Mucosa of gallbladder (tissue), 1 donor: ENCODE measurements around the gene SORL1-AS1. TPM values are rescaled to one million over a fixed set of nuclear protein-coding genes. Genes with fewer than 3 reads are reported as not detected.

Source experiments
- DNase-seq: peaks from one replicate; pipeline ENCODE4 v3.0.0-alpha.2; 2020; ENCODE audit warnings: low spot score
- total RNA-seq: library from RNA; stranded (reverse); gene quantifications from one replicate; pipeline ENCODE4 v1.2.1, GENCODE V29; 2021
- donor health status: DM: no; HTN: no; CAD: no.

The SORL1-AS1 gene

GRCh38 chr11:121391914-121392313, 60.9 kb downstream of the SORL1-AS1 start:
- DNase-seq, result peak; percentile 87

DNA sequence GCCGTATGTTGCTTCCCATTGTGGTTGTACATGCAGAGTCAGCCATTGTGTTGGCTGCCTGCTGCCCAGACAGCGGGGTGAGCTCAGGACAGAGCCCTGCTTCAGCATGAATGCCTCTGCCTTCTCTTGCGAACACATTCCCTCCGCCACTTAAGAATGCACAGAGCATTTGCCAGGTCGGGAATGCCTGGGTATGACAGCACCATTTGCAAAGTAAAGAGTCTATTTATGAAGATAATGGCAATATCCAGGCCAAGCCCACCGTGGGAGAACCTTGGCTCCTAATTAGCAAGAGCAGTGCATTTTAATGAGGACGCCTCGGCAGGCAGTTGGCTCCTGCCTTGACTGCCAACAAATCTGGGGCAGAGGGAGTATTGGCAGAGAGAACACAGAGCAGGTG, 63.1 kb downstream of the SORL1-AS1 start:
- DNase-seq, result peak; percentile 25

Other genes starting within 250 kb of the SORL1-AS1 start
- gene SC5D, start 160.2 kb downstream of the SORL1-AS1 start, total RNA-seq, result 75.8 TPM
- 71.3 TPM for gene SORL1, start 653 bp downstream of the SORL1-AS1 start, total RNA-seq